Stimulated activated CD4-positive, alpha-beta T cell treated with anti-CD3 and anti-CD28 coated beads, Interleukin-12 subunit alpha, Interleukin-12 subunit beta, amount 100 ng/mL, for 24 hours (primary cell): ENCODE data around the gene BRK1.
"Not testable (repeated sequence)": the region's sequence is repeated elsewhere in the genome, so short reads cannot be mapped to it uniquely, and the experiment has no call there.

ENCODE experiments used
- DNase-seq, 2 experiments: peaks; one replicate each; pipeline ENCODE4 v3.0.0-alpha.2; 2020; ENCODE audit warnings: low read depth in 2 of 2

Gene BRK1

DNA sequence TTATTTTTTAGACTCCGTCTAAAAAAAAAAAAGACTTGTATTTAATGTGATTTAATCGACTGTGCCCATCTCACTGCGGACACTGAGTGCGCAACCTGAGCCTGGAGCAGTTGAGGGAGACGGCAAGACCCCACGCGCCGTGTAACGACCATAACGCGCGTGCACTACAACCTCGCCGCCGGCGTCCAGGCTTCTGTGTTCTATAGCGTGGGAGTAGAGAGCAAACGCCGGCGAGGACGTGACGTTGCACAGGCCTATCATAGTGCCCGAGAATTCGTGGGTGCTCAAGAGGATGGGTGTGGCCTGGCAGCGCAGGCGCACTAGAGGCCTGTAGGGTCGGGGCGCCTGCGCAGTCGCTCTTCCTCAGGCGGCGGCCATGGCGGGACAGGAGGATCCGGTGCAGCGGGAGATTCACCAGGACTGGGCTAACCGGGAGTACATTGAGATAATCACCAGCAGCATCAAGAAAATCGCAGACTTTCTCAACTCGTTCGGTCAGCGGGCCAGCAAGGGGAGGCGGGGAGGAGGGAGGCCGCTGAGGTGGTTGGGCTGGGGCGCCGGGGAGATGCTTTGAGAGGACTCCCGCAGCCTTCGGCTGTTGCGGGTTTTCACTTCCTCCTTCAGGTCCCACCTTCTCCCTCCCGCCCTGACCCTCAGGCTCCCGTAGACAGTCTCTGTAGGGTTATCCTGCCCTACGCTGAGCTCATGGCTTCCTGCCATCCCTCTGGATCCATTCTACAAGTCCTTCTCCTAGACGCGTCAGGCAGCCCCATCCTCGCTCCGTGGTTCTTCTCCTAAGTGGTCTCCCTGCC lies at the start of gene BRK1:
Gene BRK1, plus strand, starts transcription at position 350 of the 812 bp plus-strand sequence. Its CDS starts 27 bp downstream, at position 377.
- DNase-seq: peak; percentile 88 to 92

DNA sequence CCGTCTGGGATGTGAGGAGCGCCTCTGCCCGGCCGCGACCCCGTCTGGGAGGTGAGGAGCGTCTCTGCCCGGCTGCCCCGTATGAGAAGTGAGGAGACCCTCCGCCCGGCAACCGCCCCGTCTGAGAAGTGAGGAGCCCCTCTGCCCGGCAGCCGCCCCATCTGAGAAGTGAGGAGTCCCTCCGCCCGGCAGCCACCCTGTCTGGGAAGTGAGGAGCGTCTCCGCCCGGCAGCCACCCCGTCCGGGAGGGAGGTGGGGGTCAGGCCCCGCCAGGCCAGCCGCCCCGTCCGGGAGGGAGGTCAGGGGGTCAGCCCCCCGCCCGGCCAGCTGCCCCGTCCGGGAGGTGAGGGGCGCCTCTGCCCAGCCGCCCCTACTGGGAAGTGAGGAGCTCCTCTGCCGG lies 45.4 kb upstream of the BRK1 start:
- not testable (repeated sequence) for DNase-seq

DNA sequence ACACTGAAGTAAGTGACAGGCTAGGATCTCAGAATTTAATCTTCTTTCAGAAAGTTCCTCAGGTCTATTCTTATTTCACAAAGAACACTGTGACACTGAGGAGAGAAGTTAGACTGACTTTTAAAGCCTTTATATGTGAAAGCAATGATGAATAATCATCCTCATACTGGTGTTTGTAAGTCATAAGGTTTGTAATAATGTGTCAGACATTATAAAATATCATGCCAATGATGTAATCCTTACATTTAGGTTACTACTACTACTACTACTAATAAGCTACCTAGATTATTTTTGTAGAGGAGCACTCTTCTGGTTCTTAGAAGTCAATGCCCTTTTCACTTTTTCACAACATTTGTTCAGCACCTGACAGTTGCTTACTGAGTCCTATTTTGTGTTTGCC lies 40.8 kb upstream of the BRK1 start:
- DNase-seq: no peak

DNA sequence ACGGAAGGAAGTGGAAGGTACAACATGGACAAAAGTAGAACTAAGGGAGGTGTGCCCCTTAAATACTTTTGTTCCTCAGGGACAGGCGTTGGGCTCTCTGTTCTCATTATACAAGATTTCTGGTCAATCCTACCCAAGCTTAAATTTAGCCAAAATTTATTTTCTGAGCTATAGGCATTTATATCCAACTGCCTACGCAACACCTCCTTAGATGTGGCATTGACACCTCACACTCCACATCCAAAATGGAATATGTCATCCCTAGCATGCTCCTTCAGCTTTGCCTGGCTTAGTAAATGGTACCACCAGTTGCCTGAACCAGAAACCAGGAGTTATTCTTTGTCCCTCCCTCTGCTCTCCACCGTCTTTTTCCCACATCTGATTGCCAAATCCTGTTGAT lies 33.6 kb upstream of the BRK1 start:
- DNase-seq: no peak

GRCh38 chr3:10085738-10086137 lies 29.7 kb upstream of the BRK1 start:
- DNase-seq: no peak

GRCh38 chr3:10088256-10088655 lies 27.2 kb upstream of the BRK1 start:
- no peak for DNase-seq

DNA sequence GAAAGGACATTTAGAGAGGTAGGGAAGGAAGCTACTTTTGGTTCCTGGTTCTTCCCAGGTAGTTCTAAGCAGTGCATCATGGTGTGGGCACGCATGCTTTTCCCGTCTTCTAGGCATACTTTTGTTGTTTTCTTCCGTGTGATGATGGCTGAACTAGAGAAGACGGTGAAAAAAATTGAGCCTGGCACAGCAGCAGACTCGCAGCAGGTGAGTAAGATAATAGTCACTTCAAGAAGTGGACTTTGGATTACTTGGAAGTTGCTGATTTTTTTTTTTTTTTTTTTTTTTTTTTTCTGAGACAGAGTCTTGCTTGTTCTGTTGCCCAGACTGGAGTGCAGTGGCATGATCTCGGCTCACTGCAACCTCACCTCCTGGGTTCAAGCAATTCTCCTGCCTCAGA lies 25.3 kb upstream of the BRK1 start:
- no peak for DNase-seq

DNA sequence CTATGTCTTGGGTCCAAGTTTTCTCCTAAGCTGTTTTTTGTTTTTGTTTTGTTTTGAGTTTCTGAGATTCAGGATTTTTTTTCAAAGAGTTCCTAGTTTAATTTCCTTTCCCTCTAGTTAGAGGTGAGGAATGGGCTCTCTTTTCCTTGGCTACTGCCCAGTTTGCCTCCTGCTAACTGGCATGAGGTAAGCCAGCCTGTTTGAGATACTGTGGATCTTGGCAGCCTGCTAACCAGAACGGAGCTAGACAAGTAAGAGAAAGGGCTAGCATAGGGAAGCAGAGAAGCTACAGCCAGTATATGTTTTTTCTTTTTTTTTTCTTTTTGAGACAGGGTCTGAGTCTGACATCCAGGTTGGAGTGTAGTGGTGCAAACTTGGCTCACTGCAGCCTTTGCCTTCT lies 24.7 kb upstream of the BRK1 start:
- DNase-seq: not testable (repeated sequence)

- not testable (repeated sequence) for DNase-seq
Observed at GRCh38 chr3:10091387-10091786, 24.1 kb upstream of the BRK1 start.

GRCh38 chr3:10093678-10094077 lies 21.8 kb upstream of the BRK1 start:
- no peak for DNase-seq

DNA sequence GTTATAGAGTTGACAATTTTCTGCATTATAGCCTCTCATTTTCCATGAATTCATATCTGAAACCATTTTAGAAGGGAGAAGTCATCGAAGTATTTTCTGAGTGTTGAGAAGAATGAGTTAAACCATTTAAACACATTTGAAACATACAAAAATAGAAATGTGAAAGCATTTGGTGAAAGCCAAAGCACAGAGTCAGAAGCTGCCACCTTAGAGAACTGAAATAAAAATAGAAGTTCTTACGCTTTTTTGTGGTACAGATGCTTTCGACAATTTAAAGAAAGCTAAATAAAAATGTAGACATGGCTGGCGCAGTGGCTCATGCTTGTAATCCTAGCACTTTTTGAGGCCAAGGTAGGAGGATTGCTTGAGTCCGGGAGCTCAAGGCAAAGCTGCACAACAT lies 16.4 kb upstream of the BRK1 start:
- DNase-seq: no peak

DNA sequence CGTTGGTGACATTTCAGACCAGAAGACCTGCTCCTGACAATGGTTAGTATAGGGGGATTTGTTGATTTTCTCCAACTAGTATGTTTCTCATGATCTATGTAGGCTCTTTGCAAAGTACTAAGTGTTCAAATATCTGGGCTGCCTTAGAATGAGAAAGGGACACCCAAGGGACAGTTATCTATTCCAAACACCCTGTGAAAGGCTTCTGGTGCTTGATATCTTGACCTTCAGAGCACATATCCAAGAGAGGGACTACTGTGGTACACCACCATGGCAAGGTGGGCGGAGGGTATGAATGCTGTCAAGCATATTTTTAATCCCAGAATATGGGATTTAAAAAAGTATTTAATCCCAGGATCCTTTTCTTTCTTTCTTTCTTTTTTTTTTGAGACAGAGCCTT lies 8.6 kb upstream of the BRK1 start:
- no peak for DNase-seq

GRCh38 chr3:10108091-10108490 lies 7.4 kb upstream of the BRK1 start, which contains the start of gene FANCD2OS:
FANCD2OS (minus strand) TSS chr3:10108255; CDS start chr3:10104774, 3,481 bp downstream.
- no peak for DNase-seq

DNA sequence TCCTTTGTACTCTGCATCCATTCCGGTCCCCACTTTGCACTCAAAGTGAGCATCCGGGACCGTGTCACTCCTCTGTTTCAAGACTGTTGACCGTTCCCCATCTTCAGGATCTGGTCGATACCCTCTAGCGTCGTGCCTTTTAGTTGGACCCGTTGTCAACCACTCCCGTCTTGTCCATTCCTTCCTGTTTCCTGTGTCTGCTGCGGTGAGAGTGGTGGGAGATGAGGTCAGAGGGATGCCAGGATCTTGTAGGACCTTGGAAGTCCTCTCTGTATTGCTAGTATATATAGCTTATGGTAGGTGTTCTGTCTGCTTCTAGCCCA lies 624 bp downstream of the BRK1 start:
- DNase-seq: no peak

DNA sequence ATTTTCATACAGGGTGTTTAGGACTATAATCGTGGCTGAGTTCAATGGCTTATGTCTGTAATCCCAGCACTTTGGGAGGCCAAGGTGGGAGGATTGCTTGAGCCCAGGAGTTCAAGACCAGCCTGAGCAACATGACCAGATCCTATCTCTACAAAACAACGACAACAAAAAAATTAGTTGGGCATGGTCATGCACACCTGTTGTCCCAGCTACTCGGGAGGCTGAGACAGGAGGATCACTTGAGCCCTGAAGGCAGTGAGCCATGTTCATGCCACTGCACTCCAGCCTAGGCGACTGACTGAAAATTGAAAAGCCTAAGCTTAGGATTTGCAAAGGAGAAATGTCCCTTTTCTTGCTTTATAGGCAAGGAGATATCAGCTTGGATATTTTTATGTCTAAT lies 1.5 kb downstream of the BRK1 start:
- DNase-seq: no peak

DNA sequence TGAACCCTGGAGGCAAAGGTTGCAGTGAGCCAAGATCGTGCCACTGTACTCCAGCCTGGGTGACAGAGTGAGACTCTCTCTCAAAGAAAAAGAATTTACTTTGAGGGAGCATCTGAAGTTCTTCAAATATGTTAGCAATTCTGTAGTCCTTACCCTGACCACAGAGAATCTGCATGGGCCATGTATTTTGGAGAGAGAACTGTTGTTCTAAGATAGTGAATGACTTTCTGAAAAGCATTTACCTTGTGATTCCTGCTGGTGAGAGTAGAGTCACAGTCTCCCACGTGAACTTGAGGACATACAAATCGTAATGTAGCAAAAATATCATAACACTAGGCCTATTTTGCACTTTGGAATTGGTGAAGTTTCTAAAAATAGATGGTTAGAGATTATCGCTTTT lies 3.9 kb downstream of the BRK1 start:
- DNase-seq: no peak

- no peak for DNase-seq
Observed at GRCh38 chr3:10121064-10121463, 5.6 kb downstream of the BRK1 start.

DNA sequence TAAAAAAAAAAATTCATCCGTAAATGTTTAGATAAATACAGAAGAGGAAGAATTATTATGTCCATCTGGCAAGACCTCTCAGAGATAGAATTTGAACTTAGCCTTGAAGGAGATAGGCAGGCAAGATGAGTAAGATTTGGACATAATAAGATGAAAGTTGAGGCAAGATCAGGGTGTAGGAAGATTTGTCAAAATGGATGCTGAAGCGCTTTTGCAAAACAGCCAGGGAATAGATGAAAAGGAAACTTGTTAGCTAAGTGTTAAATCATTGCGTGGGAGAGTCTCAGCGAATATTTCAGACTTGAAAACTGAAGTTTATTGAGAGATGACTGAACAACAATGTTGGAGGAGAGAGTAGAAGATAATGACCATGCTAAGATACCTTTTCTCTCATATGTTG lies 7.2 kb downstream of the BRK1 start:
- no peak for DNase-seq

GRCh38 chr3:10135872-10136271 lies 20.4 kb downstream of the BRK1 start:
- DNase-seq: not testable (repeated sequence)

- no peak for DNase-seq
Observed at GRCh38 chr3:10136426-10137005, 21.0 kb downstream of the BRK1 start.

- DNase-seq: no peak
Observed at GRCh38 chr3:10137178-10137577, 21.7 kb downstream of the BRK1 start.

- DNase-seq: no peak
Observed at GRCh38 chr3:10140996-10141546, 25.6 kb downstream of the BRK1 start.
